HCT116 (cell line): ENCODE data around the gene PAPPA2. TPM values are rescaled to one million over a fixed set of nuclear protein-coding genes. Genes with fewer than 3 reads are reported as not detected.

Experiments
- ATAC-seq: fragments of 200-7000 bp; cut with Tn5 transposase; 2 replicates; pipeline ENCODE4 v1.9.1; 2020; ENCODE audit warnings: mild to moderate bottlenecking, moderate library complexity
- BruUV-seq: library from RNA; stranded (reverse); fragments of 400-500 nt; replicated peaks from 2 replicates; lab custom pipeline; 2021; lab: Mats Ljungman, UMichigan
- CTCF ChIA-PET: fragments of 300-600 bp; sonication (Branson Sonifier 250); formaldehyde crosslinking; loops from one replicate; lab custom pipeline; 2021; ENCODE audit warnings: antibody characterized with exemption; lab: Charles Lee
- POLR2A ChIA-PET: fragments of 300-600, 350-600 bp; sonication (Branson Sonifier 250); formaldehyde crosslinking; loops from one replicate; lab custom pipeline; 2021; ENCODE audit warnings: antibody characterized with exemption; lab: Charles Lee
- RAD21 ChIA-PET, 2 experiments: fragments of 300-600 bp; sonication (Branson Sonifier 250); formaldehyde crosslinking; loops; one replicate each; lab custom pipeline; 2023; ENCODE audit warnings: low total read pairs in 2 of 2; ENCODE audit not compliant: uncharacterized antibody in 2 of 2, unreplicated experiment in 2 of 2, low non-redundant PET in 1 of 2; lab: Charles Lee
- DNase-seq: peaks from one replicate; pipeline ENCODE4 v3.0.0-alpha.2; 2010; ENCODE audit warnings: low read depth, low spot score
- H2AFZ ChIP-seq: fragments of 200-600 bp; shearing (Covaris generic), sonication (generic); 2 replicates; pipeline ENCODE4 v1.6.1; 2017; ENCODE audit warnings: low read depth, mixed run types, mixed read lengths, antibody characterized with exemption, low read length; ENCODE audit not compliant: poor library complexity, severe bottlenecking
- H3K27ac ChIP-seq: 2 replicates; pipeline ENCODE4 v1.5.1; 2012; ENCODE audit warnings: low read depth, low read length
- H3K27me3 ChIP-seq: fragments of 200-600 bp; sonication (generic); 2 replicates; pipeline ENCODE4 v1.6.1; 2016; ENCODE audit warnings: mixed run types, low read length, mixed read lengths; ENCODE audit not compliant: insufficient read depth
- H3K36me3 ChIP-seq, 2 experiments: fragments of 200-500 bp in 1 of 2; fragments of 200-600 bp in 1 of 2; sonication (Bioruptor generic) in 1 of 2; sonication (generic) in 1 of 2; 2 replicates each; pipeline versions ENCODE4 v1.5.1 to v1.6.1; 2014 to 2016; ENCODE audit warnings: low read length in 2 of 2, inconsistent platforms in 1 of 2, mixed read lengths in 1 of 2, mixed run types in 1 of 2; ENCODE audit not compliant: insufficient read depth in 2 of 2, control insufficient read depth in 1 of 2
- H3K4me1 ChIP-seq, 2 experiments: fragments of 200-600 bp in 1 of 2; sonication (generic) in 1 of 2; 2 replicates each; pipeline versions ENCODE4 v1.5.1 to v1.6.1; 2012 to 2017; ENCODE audit warnings: low read length in 2 of 2, inconsistent platforms in 1 of 2, mild to moderate bottlenecking in 1 of 2, mixed read lengths in 1 of 2, mixed run types in 1 of 2, moderate library complexity in 1 of 2; ENCODE audit not compliant: insufficient read depth in 2 of 2, control insufficient read depth in 1 of 2
- H3K4me2 ChIP-seq: fragments of 200-600 bp; sonication (generic); 2 replicates; pipeline ENCODE4 v1.6.1; 2017; ENCODE audit warnings: mixed run types, low read length, mixed read lengths
- H3K4me3 ChIP-seq, 2 experiments: fragments of 200-600 bp in 1 of 2; sonication (generic) in 1 of 2; replicated peaks in 1 of 2; 2 replicates each; pipeline ENCODE4 v1.5.1; 2011 to 2016; ENCODE audit warnings: low read length in 2 of 2, control low read depth in 1 of 2, low read depth in 1 of 2, mild to moderate bottlenecking in 1 of 2, mixed read lengths in 1 of 2, mixed run types in 1 of 2
- H3K79me2 ChIP-seq: fragments of 200-600 bp; sonication (generic); 2 replicates; pipeline ENCODE4 v1.6.1; 2017; ENCODE audit warnings: mild to moderate bottlenecking, mixed run types, low read length, moderate library complexity, mixed read lengths; ENCODE audit not compliant: insufficient read depth
- H3K9ac ChIP-seq: fragments of 200-600 bp; sonication (generic); 2 replicates; pipeline ENCODE4 v1.6.1; 2016; ENCODE audit warnings: low read length, mixed read lengths
- H3K9me2 ChIP-seq: fragments of 200-600 bp; sonication (generic), shearing (Covaris generic); 2 replicates; pipeline ENCODE4 v1.6.1; 2017; ENCODE audit warnings: mixed run types, mild to moderate bottlenecking, moderate library complexity; ENCODE audit not compliant: insufficient read depth
- H3K9me3 ChIP-seq, 2 experiments: fragments of 200-500 bp in 1 of 2; fragments of 200-600 bp in 1 of 2; sonication (Bioruptor generic) in 1 of 2; sonication (generic) in 1 of 2; 2 replicates each; pipeline ENCODE4 v1.6.1; 2014 to 2017; ENCODE audit warnings: low read length in 2 of 2, mixed read lengths in 2 of 2, inconsistent platforms in 1 of 2, low read depth in 1 of 2, mild to moderate bottlenecking in 1 of 2, mixed run types in 1 of 2, moderate library complexity in 1 of 2; ENCODE audit not compliant: control insufficient read depth in 1 of 2, insufficient read depth in 1 of 2
- H4K20me1 ChIP-seq: fragments of 200-600 bp; sonication (generic), shearing (Covaris generic); 2 replicates; pipeline ENCODE4 v1.6.1; 2017; ENCODE audit warnings: mixed run types, mild to moderate bottlenecking, moderate library complexity; ENCODE audit not compliant: insufficient read depth
- ATF3 ChIP-seq: IDR thresholded peaks from 2 replicates; pipeline ENCODE4 v1.6.1; 2012
- EGR1 ChIP-seq: IDR thresholded peaks from 2 replicates; pipeline ENCODE4 v1.6.1; 2012; ENCODE audit warnings: low read depth
- EZH2phosphoT487 ChIP-seq: fragments of 200-600 bp; IDR thresholded peaks from 2 replicates; pipeline ENCODE4 v1.6.1; 2018; ENCODE audit warnings: antibody characterized with exemption, borderline replicate concordance
- POLR2AphosphoS5 ChIP-seq: IDR thresholded peaks from 2 replicates; pipeline ENCODE4 v1.6.1; 2011; ENCODE audit warnings: mild to moderate bottlenecking, low read depth, low read length, moderate library complexity
- RAD21 ChIP-seq: IDR thresholded peaks from 2 replicates; pipeline ENCODE4 v1.6.1; 2012; ENCODE audit warnings: low read depth, mild to moderate bottlenecking
- REST ChIP-seq: IDR thresholded peaks from 2 replicates; pipeline ENCODE4 v1.6.1; 2012; ENCODE audit warnings: low read depth
- SIN3A ChIP-seq: IDR thresholded peaks from 2 replicates; pipeline ENCODE4 v1.6.1; 2012; ENCODE audit warnings: low read depth
- SP1 ChIP-seq: IDR thresholded peaks from 2 replicates; pipeline ENCODE4 v1.6.1; 2012; ENCODE audit warnings: low read depth
- YY1 ChIP-seq: IDR thresholded peaks from 2 replicates; pipeline ENCODE4 v1.6.1; 2011; ENCODE audit warnings: low read length, low read depth, moderate library complexity, mild to moderate bottlenecking; ENCODE audit not compliant: insufficient replicate concordance; ENCODE audit errors: extremely low read depth
- ZFX ChIP-seq: fragments of 450-650 bp; IDR thresholded peaks from 2 replicates; pipeline ENCODE4 v1.6.1; 2017
- intact Hi-C: fragments of 100-400 bp; cut with micrococcal nuclease; formaldehyde crosslinking; loops from 2 replicates; pipeline ENCODE4 v1.10.0; 2022
- total RNA-seq: library from RNA; stranded (reverse); gene quantifications from one replicate; pipeline ENCODE4 v1.2.1, GENCODE V29; 2021; ENCODE audit not compliant: unreplicated experiment

Gene PAPPA2
- total RNA-seq, 1 experiment from 2014 or later: not detected

- Histone ChIP-seq H3K79me2 (no peaks in the 10 kb centered on the region), H3K9me2 (no peaks in the 10 kb centered on the region), H3K9ac (no peak overlapping the region), H4K20me1 (no peaks in the 10 kb centered on the region), H3K4me3 (no peak overlapping the region), H3K27ac (no peak overlapping the region), H3K4me1 (no peaks in the 10 kb centered on the region), H3K36me3 (no peaks in the 10 kb centered on the region), H2AFZ (no peak overlapping the region), H3K9me3 (no peaks in the 10 kb centered on the region), H3K4me2 (no peak overlapping the region), H3K27me3 (peaks cover 39% of the 10 kb centered on the region)
- DNase-seq (no peak), ATAC-seq (no peak)
- BruUV-seq: no TSS peak
- ChIA-PET CTCF (no interaction called here), RAD21 (no interaction called here)
- intact Hi-C loops: no loop called here
- TF ChIP-seq SP1 (no peak), REST (no peak), SIN3A (no peak), EGR1 (no peak), ZFX (no peak), POLR2AphosphoS5 (no peak), RAD21 (no peak), EZH2phosphoT487 (no peak), ATF3 (no peak), YY1 (no peak)
- TF ChIP-seq, all 23 proteins: peak for 0
- POLR2A ChIA-PET: no interaction called here
Observed at GRCh38 chr1:176888471-176889032, 425.6 kb downstream of the PAPPA2 start.
